Erythroblast (primary cell): Measurements from ENCODE around the gene RPL12.

Experiments used
- GATA1 ChIP-seq: IDR thresholded peaks from 2 replicates; pipeline ENCODE4 v1.6.1; 2011; ENCODE audit warnings: low read depth, mild to moderate bottlenecking, control low read depth, low read length, moderate library complexity
- POLR2A ChIP-seq: IDR thresholded peaks from 2 replicates; pipeline ENCODE4 v1.6.1; 2011; ENCODE audit warnings: mild to moderate bottlenecking, low read length

- no peak for TF ChIP-seq POLR2A
- peak; percentile 16 for TF ChIP-seq GATA1
These were observed 44.8 kb upstream of the RPL12 start for GRCh38 chr9:127495884-127496555.
